ENCODE measurements around the gene UFSP1.
"Not testable (repeated sequence)": the region's sequence is repeated elsewhere in the genome, so short reads cannot be mapped to it uniquely, and the experiment has no call there.

GRCh38 chr7:100935381-100935780 lies 45.9 kb upstream of the UFSP1 start:
- TF ChIP-seq CTCF (IDR thresholded peaks at IDR 0.05; ENCODE audit: poor library complexity); EZH2phosphoT487 (IDR thresholded peaks at IDR 0.05; ENCODE audit: low read depth, severe bottlenecking, unreplicated experiment); EZH2 (IDR thresholded peaks at IDR 0.05; ENCODE audit: borderline replicate concordance): not testable (repeated sequence)
